Left ventricle myocardium superior (tissue), 1 donor: Measurements from ENCODE around the gene HSPA8. TPM values are rescaled to one million over a fixed set of nuclear protein-coding genes. Genes with fewer than 3 reads are reported as not detected.
"Not testable (repeated sequence)": the region's sequence is repeated elsewhere in the genome, so short reads cannot be mapped to it uniquely, and the experiment has no call there.

Source experiments
- ATAC-seq: fragments of 200-7000 bp; cut with Tn5 transposase; one replicate; pipeline ENCODE4 v1.9.1; 2020; ENCODE audit warnings: mild to moderate bottlenecking, moderate library complexity
- DNase-seq: peaks from one replicate; pipeline ENCODE4 v3.0.0-alpha.2; 2020
- intact Hi-C: fragments of 100-400 bp; cut with micrococcal nuclease; formaldehyde crosslinking; loops from one replicate; pipeline ENCODE4 v1.11.0; 2022
- long read RNA-seq: library from polyadenylated mRNA; unstranded; transcript quantifications from one replicate; pipeline ENCODE4 v2.0.0, GENCODE V29; 2021
- total RNA-seq: library from RNA; stranded (reverse); fragmentation: NEBNext Ultra II Directional; extraction: Animal tissue kit (Norgen Biotek cat#: 25700); gene quantifications from one replicate; pipeline ENCODE4 v1.2.1, GENCODE V29; 2021
- donor health status: DM: no; HTN: yes; CAD: no; lungs with severe emphysema.

Gene HSPA8
- total RNA-seq: 1,352 TPM
- long read RNA-seq, transcript HSPA8-222 (6 exons, 1,884 nt): minor isoform, 17 of 2,764 reads
- long read RNA-seq, transcript HSPA8-201 (8 exons, 2,186 nt): minor isoform, 15 of 2,764 reads
- long read RNA-seq, transcript HSPA8-208 (3 exons, 740 nt): minor isoform, 180 of 2,764 reads
- long read RNA-seq, transcript HSPA8-224 (9 exons, 2,463 nt): major isoform, 2,336 of 2,764 reads
- long read RNA-seq, partial matches to known transcripts: 78 of 2,764 reads
- long read RNA-seq, other reads (novel, unspliced or antisense): 128 of 2,764 reads

- ATAC-seq: peak; percentile 26
- peak; percentile 80 for DNase-seq
- intact Hi-C loops: no loop called here
Observed at GRCh38 chr11:123061403-123062157, at the start of gene HSPA8. TSS of gene HSPA8 (minus strand) at chr11:123062136. CDS start at chr11:123061324, 812 bp downstream.

- intact Hi-C loops: loop anchor here (5.0 kb wide), 2 partner anchors 121 to 136 kb away; no protein-coding TSS in a partner anchor
- no peak for DNase-seq
- peak; percentile 80 for ATAC-seq
Observed at GRCh38 chr11:123111465-123111864, 49.5 kb upstream of the HSPA8 start.

DNA sequence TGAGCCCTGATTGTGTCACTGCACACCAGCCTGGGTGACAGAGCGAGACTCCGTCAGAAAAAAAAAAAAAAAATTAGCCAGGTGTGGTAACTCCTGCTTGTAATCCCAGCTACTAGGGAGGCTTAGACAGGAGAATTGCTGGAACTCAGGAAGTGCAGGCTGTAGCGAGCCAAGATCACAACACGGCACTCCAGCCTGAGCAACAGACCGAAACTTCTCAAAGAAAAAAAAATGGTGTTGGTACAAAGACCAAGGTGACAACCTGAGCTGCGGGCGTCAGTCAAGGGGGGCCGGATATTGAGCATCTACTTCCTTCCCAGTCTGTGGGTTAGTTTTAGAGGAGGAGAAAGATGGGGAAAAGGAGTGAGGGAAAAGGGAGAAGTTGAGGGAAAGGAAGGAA is 48.5 kb upstream of the HSPA8 start:
- DNase-seq: no peak
- intact Hi-C loops: loop anchor here (5.0 kb wide), 2 partner anchors 122 to 137 kb away; no protein-coding TSS in a partner anchor
- no peak for ATAC-seq

- intact Hi-C loops: no loop called here
- ATAC-seq (no peak), DNase-seq (no peak)
Observed at GRCh38 chr11:123107945-123108495, 46.1 kb upstream of the HSPA8 start.

DNA sequence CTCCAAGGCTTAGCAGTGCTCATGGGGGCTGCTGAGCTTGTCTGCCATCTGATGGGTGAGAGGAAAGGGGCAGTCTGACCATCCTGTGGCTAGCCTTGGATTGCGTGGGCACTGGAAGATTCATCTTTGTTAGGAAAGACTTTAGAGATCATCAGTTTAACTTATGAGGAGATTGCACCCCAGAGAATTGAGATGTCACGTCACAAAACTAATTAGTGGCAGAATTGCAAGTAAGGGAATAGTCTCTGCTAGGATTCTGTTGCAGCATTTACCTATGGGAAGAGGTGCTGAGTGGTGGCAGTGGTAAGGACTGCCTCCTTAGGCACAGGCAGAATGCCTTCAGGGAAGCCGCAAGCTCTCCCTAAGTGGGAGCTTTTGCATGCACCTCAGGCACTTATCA is 42.8 kb upstream of the HSPA8 start:
- intact Hi-C loops: no loop called here
- no peak for ATAC-seq
- no peak for DNase-seq

GRCh38 chr11:123103326-123103980 is 41.5 kb upstream of the HSPA8 start:
- intact Hi-C loops: no loop called here
- ATAC-seq (peak; percentile 90), DNase-seq (peak; percentile 55)

DNA sequence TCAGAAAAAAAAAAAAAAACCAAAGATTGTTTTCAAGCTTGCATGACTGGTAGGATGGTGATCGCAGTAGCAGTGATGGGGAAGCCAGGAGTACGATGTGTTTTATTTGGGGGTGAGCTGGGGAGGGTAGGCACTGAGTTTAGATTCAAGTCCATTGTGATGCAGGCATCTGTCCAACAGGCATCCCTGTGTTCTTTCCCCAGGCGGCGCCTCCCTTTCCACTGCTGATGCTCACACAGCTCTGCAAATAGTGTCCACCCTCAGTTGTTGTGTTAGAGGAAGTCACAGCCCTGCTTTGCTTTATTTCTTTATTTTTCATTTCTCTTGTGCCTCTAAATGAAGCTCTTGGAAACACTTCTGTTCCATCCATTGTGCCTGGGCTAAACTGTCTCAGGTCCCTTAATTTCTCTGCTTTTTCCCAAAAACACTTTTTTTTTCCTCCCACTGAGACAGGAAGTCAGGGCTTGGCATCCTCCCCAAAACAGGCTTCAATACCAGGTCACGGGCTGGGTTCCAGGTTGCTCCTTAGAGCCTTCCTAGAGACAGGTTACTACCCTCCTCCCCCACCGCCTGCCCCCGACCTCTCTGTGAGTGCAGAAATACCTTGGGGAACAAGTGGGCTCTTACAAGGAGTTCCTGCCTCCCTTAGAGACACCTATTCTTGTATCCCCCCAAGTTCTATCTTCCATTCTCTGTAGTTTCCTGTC is 38.6 kb upstream of the HSPA8 start:
- DNase-seq (peak; percentile 41), ATAC-seq (peak; percentile 40)
- intact Hi-C loops: no loop called here

- no peak for DNase-seq
Observed at GRCh38 chr11:123098990-123099389, 37.1 kb upstream of the HSPA8 start.

DNA sequence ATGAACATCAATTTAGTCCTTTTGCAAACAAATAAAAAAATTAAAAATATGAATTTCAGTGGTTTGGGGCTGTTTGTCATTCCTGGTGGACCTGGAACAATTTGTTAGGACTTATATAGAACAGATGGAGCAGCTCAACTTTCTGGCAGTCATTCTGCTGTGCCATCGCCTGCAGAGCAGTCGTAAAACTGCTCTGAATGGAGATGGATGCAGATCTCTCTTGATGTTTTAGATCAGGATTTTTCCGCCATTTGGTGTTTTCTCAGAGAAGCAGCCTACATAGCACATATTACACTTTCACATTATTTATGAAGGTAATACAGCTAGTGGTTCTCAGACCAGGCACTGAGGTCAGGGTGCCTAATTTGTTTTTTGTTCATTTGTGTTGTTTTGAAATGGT is 31.8 kb upstream of the HSPA8 start:
- DNase-seq (no peak), ATAC-seq (no peak)
- intact Hi-C loops: no loop called here

More at GRCh38 chr11:123098990-123099389, 37.1 kb upstream of the HSPA8 start:
- intact Hi-C loops: no loop called here
- no peak for ATAC-seq

GRCh38 chr11:123091506-123091905 is 29.6 kb upstream of the HSPA8 start:
- no peak for ATAC-seq
- intact Hi-C loops: no loop called here

DNA sequence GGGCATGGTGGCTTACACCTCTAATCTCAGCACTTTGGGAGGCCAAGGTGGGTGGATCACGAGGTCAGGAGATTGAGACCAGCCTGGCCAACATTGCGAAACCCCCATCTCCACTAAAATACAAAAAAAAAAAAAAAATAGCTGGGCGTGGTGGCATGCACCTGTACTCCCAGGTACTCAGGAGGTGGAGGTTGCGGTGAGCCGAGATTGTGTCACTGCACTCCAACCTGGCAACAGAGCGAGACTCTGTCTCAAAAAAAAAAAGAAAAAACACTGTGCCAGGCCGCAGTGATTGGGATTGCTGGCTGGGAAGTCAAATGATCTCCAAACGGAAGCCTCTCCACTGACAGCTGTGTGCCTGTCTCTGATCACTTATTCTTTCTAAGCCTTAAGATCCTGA is 28.2 kb upstream of the HSPA8 start:
- intact Hi-C loops, ATAC-seq, DNase-seq: not testable (repeated sequence)

More at GRCh38 chr11:123091506-123091905, 29.6 kb upstream of the HSPA8 start:
- DNase-seq: no peak

DNA sequence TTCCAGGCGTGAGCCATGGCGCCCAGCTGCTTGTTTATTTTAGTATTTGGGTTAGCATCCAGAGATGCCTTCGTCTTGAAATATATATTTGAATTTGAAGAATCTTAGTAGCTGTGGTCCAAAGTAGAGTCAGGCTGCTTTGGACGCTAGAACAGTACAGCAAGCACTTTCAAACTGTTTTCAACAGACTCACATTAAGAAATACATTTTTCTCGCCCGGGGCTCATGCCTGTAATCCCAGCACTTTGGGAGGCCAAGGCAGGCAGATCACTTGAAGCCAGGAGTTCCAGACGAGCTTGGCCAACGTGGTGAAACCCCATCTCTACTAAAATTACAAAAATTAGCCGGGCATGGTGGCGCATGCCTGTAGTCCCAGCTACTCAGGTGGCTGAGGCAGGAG is 27.0 kb upstream of the HSPA8 start:
- DNase-seq, ATAC-seq, intact Hi-C loops: not testable (repeated sequence)

- ATAC-seq, intact Hi-C loops, DNase-seq: not testable (repeated sequence)
Observed at GRCh38 chr11:123087657-123088056, 25.7 kb upstream of the HSPA8 start.

DNA sequence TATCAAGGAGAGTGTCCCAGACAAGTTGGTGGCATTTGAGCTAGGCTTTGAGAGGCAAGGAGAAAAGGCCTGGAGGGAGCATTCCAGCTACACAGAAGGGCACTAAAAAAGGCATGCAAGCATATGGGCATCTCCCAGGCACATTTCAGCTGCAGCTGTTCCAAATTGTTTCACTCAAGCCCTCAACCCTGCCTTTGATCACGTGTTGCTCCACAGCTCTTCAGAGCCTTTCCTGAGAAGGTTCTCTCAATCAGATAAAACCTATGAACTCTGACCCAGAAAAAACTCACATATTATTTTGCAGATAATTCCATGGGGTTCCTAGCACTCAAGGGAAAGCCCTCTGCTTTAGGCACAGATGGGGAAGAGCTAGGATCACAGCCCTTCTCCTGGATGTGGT is 24.4 kb upstream of the HSPA8 start:
- intact Hi-C loops: no loop called here
- DNase-seq: no peak
- peak; percentile 8 for ATAC-seq

- intact Hi-C loops: no loop called here
- DNase-seq (no peak), ATAC-seq (no peak)
Observed at GRCh38 chr11:123085497-123085896, 23.6 kb upstream of the HSPA8 start.

- ATAC-seq: no peak
- DNase-seq: no peak
- intact Hi-C loops: no loop called here
Observed at GRCh38 chr11:123084454-123084853, 22.5 kb upstream of the HSPA8 start.

DNA sequence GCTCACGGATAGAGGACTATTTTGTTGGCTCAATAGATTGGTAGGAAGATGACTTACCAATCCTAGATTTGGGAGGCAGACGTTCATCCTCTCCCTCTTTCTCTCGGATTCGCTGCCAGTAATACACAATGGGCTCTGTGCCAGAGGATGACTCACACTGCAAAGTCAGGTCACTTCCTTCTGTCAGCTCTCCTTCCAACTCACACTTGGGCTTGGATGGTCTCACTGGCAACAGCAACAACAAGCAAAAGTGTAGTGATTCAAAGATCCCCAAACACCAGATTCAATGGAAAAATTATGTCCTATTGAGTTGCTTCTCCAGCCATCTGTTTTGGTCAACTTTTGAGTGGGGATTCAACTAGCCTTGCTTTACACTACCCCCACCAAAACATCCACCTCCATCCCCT is 21.7 kb upstream of the HSPA8 start:
- intact Hi-C loops: no loop called here
- DNase-seq (peak; percentile 74), ATAC-seq (peak; percentile 90)

GRCh38 chr11:123082977-123083376 is 21.0 kb upstream of the HSPA8 start:
- peak; percentile 43 for ATAC-seq
- intact Hi-C loops: no loop called here
- no peak for DNase-seq

GRCh38 chr11:123080015-123080414 is 18.1 kb upstream of the HSPA8 start:
- no peak for DNase-seq
- ATAC-seq: no peak
- intact Hi-C loops: no loop called here
